Subcutaneous adipose tissue (tissue), 4 donors: ENCODE results near the gene APOM. TPM values are rescaled to one million over a fixed set of nuclear protein-coding genes. Genes with fewer than 3 reads are reported as not detected.

Experiments used
- total RNA-seq, 4 donors: library from RNA; depleted of rRNA; stranded (reverse); fragments of >200 nt; gene quantifications; one replicate each; pipeline ENCODE4 v1.1.0, GENCODE V29; 2016
- TF ChIP-seq, protein P1 (sequence below): fragments of 450-650 bp; IDR thresholded peaks from one replicate; pipeline ENCODE4 v1.5.1; 2016; ENCODE audit warnings: low read depth, mild to moderate bottlenecking, control low read depth, antibody characterized with exemption, moderate library complexity

The APOM gene
- total RNA-seq, 4 donors from 2014 or later: 1.5 to 4.4 (median 3.1) TPM

DNA sequence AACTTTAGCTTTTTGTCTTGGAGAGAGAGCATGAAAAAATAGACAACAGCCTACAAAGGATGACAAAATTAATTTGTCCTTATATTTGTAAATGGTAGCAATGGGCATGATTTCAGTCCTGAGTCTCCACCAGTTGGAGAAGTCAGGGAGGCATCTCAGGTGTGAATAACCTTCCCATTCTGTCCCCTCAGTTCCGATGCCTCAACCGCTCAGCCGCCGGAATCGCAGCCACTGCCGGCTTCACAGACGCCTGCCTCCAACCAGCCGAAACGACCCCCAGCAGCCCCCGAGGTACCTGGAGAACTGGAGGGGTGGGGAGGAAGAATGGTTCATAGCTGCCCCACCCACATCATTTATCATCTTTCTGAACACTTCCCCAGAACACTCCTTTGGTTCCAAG lies 31.6 kb upstream of the APOM start:
- TF ChIP-seq, protein P1, sequence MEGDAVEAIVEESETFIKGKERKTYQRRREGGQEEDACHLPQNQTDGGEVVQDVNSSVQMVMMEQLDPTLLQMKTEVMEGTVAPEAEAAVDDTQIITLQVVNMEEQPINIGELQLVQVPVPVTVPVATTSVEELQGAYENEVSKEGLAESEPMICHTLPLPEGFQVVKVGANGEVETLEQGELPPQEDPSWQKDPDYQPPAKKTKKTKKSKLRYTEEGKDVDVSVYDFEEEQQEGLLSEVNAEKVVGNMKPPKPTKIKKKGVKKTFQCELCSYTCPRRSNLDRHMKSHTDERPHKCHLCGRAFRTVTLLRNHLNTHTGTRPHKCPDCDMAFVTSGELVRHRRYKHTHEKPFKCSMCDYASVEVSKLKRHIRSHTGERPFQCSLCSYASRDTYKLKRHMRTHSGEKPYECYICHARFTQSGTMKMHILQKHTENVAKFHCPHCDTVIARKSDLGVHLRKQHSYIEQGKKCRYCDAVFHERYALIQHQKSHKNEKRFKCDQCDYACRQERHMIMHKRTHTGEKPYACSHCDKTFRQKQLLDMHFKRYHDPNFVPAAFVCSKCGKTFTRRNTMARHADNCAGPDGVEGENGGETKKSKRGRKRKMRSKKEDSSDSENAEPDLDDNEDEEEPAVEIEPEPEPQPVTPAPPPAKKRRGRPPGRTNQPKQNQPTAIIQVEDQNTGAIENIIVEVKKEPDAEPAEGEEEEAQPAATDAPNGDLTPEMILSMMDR: no peak

- TF ChIP-seq, protein P1: no peak
Observed at GRCh38 chr6:31626952-31627351, 28.7 kb upstream of the APOM start.

DNA sequence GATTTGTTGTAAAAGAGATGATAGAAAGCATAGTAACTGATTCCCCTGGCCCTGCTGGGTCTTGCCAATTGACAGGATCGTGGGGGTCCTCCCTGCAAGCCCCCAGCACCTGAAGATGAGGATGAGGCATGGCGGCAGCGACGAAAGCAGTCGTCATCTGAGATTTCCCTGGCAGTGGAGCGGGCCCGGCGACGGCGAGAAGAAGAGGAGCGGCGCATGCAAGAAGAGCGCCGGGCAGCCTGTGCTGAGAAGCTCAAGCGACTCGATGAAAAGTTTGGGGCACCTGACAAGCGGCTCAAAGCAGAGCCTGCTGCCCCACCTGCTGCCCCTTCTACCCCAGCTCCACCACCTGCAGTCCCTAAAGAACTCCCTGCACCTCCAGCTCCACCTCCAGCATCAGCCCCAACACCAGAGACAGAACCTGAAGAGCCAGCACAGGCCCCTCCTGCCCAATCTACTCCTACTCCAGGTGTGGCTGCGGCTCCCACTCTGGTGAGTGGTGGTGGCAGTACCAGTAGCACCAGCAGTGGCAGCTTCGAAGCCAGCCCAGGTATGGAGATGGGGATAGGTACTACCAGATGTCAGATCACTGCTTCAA lies 27.9 kb upstream of the APOM start:
- TF ChIP-seq, protein P1: no peak

DNA sequence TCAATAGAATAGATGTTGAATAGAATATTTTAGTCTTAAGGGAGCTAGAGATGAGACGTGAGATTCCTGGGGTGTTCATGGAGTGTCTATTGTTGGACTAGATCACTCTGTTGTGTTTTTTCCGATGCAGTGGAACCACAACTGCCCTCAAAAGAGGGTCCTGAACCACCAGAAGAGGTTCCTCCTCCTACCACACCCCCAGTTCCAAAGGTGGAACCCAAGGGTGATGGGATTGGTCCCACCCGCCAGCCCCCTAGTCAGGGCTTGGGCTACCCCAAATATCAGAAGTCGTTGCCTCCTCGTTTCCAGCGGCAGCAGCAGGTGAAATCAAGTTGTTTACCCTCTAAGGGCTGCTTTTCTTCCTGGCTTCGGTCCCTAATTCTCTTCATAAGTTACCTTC lies 26.7 kb upstream of the APOM start:
- TF ChIP-seq, protein P1: no peak

DNA sequence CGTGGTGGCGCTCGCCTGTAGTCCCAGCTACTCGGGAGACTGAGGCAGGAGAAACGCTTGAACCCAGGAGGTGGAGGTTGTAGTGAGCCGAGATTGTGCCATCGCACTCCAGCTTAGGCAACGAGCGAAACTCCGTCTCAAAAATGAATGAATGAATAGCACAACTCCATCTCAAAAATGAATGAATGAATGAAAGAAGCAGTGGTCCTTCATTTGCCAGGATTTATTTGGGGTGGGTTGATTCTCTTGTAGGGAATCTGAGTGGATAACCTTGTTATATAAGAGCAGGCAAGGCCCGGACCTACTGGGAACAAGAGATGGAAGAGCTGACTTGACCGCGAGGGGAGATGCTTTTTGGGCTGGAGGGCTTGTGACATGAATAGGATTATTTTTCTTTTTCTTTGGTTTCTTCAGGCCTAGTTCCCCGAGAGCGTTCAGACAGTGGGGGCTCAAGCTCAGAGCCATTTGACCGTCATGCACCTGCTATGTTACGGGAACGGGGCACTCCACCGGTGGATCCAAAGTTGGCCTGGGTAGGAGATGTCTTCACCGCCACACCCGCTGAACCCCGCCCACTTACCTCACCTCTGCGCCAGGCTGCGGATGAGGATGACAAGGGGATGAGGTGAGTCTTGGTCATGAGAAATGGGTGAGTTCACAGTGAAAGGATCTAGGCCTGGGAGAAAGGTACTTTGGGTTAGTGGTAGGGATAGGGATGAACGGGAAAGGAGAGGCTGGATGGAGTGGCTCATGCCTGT lies 25.3 kb upstream of the APOM start:
- TF ChIP-seq, protein P1: no peak

DNA sequence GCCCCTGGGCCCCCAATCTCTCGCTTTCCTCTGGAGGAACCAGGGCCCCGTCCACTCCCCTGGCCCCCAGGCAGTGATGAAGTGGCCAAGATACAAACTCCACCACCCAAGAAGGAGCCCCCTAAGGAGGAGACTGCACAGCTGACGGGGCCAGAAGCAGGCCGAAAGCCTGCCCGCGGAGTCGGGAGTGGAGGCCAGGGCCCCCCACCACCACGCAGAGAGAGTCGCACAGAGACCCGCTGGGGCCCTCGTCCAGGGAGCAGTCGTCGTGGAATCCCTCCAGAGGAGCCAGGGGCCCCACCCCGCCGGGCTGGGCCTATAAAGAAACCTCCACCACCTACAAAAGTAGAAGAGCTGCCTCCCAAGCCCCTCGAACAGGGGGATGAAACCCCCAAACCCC lies 24.5 kb upstream of the APOM start:
- TF ChIP-seq, protein P1: no peak

GRCh38 chr6:31631681-31632278 lies 23.9 kb upstream of the APOM start:
- TF ChIP-seq, protein P1: no peak
